Kasumi-1 (cell line): ENCODE data around the gene ENOX1.

Experiments
- DNase-seq, 2 experiments: peaks; one replicate each; lab custom pipeline; 2025; lab: John Stamatoyannopoulos, UW

Gene ENOX1

GRCh38 chr13:43246382-43246781 lies 540.4 kb downstream of the ENOX1 start:
- peak; percentile 9 to 12 for DNase-seq

DNA sequence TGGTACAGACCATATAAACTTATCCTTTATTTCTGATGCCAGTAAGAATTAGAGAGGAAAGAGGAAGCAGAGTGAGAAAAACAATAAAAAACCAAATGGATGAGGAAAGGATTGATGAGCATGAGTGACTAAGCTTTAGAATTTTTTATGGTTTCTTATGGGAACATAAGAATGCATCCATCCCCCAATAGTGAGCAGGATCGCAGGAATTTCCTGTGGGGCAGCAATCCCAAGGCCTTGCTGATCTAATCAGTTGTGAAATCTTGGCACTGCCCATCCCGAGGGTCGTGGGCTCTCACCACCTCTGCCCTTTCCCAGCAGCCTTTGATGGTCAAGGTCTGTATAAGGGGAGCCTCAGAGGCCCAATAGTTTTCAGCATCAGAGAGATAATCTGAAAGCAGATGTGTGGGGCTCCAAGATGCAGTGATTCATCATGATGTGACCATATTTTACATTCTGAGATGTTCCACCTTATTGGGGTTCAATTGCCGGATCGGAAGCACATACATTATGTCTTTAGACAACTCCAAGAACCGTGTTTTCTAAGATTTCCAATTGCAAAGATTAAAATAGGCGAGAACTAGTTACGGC lies 541.3 kb downstream of the ENOX1 start:
- no peak for DNase-seq

DNA sequence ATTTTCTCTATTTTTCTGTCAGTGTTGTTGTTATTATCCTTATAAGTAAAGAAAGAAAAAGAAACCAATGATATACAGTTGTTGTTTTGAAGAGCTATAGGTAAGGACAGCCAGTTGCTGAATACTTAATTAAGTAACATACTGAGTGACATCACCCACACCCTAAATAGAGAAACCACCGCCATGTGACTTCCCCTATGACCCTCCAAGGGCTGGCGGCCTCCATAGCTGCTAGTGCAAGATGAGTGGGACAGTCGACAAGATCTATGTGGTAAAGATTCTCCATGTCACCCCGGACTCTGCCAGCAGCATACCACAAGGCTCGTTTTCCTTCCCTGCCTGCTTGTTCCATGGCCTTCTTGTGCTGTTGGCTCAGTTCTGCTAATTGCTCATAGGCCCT lies 542.3 kb downstream of the ENOX1 start:
- DNase-seq: no peak

DNA sequence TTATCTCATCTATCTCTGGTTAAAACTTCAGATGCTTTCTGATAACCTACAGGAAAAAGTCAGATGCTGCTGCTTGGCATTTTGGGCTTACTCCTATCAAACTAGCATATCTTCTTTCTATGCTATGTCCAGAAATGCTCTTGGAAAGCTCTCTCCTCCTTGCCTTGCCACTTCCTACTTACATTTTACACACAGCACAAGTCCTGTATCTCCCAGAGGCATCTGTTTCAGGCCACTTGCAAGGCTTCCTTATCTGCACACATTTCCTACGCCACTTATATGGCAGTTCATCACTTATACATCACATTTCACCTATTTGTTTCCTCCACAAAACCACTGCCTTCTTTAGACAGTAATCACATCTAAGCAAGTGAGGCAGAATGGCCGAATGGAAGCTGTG lies 543.1 kb downstream of the ENOX1 start:
- peak; percentile 12 to 26 for DNase-seq

- DNase-seq: no peak
Measured at GRCh38 chr13:43242040-43242439, 544.7 kb downstream of the ENOX1 start.

DNA sequence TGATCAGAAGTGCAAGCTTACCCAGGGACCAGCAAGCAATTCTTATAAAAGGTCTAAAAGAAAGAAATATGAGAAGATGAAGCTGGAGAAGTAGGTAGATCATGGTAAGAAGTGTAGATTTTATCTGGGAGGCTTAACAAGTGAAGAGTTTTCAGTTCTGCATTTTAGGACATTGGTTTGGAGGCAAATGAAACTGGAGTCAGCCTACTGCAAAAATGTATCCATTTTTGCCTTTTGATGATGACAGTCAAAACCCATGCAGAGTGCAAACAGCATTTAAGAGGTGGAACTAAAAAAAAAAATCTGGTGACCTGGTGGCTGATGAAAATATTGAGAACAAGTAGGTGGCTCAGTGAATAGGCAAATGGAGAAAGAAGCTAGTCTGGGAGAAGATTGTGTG lies 546.5 kb downstream of the ENOX1 start:
- no peak for DNase-seq

DNA sequence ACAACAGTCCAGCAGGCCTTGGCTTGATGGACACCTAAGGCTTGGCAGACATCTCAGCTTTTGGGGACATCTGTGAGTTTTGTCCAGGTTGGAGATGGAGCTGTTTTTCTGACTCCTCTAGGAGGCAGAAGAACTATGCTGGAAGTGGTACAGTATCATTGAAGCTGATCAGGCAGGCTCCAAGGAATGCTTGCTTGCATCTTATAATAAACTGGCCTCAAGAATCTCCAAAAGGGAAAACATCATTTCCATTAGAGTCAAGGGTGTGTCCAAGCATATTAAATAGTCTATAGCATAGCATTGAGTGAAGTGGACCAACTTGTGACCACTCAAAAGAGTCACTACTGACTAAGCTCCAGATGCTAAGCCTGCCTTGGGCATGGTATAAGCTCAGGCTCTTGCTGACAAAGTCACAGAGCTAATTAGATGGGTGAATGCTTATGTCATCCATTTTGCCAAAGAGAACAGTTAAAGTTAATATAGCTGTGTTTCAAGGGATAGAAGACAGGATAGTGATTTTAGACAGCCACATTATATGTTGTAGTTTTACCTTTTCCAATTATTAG lies 547.4 kb downstream of the ENOX1 start:
- no peak for DNase-seq

GRCh38 chr13:43238341-43239083 lies 548.3 kb downstream of the ENOX1 start:
- DNase-seq: no peak

DNA sequence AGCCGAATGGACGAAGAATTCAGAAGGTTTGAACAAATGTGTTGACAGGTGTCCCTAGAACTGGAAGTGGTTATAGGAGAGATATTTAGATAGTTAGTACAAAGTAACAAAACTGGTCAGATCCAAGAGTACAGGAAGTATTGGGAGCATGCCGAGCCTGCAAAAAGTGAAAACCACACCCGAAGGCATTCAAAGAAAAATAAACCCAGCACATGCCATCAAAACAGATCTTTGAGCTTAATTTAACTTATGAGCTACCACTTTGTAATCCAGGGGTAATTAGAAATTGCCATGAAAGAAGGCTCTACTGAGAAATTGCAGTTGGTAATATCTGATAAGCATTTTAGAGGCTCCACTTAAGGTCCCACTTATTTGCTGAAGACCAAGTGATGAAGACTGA lies 549.2 kb downstream of the ENOX1 start:
- DNase-seq: no peak

DNA sequence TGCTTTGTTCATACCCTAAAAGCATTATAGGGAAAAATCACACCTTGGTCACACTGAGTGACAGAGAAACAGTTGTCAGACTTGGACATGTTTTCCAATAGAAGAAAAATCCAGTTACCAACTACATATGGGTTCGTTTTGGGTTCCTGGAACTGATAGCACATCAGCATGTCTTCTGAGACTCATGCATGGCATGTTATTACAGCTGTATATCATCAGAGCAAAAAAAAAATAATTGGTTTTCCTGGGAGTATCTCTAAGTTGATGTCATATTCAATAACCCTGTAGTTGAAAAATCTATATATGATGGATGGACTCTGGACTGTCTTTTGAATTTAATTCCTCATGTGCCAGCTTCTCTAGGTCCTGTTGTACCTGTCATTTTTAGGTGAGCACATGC lies 551.7 kb downstream of the ENOX1 start:
- no peak for DNase-seq

DNA sequence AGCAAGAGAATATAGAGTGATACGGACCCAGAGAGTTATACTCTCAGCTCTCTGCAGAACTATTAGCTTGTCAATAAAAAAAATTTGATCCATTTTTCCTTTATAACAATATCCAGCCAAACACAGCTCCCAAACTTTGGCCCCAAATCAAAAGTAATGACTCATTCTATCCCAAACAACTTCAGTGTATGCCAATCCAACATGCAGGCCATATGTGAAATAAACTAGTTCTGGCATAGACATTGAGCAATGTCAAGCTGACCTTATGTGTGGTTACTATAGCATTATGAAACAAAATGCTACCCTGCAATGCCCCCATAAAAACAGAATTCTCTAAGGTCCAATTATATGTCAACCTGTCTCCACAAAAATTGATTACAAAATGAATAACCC lies 553.9 kb downstream of the ENOX1 start:
- no peak for DNase-seq

DNA sequence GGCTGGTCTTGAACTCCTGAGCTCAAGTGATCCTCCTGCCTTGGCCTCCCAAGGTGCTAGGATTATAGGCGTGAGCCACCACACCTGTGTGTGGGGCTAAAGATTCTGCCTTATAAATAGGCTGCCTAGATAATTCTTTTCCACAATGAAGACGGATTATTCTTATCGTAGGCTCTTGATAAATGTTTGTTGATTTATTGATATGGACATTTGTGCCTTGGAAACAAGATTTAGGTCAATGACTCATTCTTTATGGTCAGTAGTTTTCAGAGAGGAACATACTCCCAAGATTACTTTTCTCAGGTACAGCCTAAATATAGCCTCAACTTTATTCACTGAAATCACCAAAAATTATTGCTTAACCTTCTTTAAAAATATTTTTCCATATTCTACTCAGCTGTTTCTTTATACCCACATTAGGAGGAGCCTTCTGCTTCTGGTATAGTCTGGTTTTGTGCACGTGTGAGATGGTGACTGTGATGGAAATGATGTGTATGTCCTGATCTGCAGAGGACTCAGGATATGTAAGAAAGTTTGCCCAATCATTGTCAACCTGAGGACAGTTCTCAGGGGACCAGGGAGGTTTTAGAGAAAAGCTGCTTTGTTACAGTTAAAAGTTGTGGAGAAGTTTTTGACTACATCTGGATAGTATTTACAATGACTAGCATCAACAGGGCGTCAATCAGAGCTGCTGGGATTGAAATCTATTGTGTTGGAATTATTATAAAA lies 554.5 kb downstream of the ENOX1 start:
- no peak for DNase-seq

DNA sequence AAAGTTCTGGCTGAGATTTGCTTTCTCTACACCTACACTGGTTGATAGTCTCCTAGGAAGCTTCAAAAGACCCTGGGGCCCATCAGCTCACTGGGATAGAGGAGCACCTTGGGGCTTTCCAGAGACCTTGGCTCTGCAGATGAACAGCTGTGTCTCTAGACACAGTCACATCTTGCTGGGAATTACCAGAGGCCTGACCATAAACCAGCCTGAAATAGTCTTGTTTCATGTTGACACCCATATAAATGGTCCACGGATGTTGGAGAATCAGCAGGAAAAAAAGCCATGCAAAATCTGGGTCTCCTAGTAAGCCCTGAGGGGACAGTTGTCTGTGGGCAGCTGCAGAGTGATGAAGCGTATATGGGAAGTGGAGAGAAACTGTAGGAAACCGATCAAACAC lies 555.8 kb downstream of the ENOX1 start:
- no peak for DNase-seq

- no peak for DNase-seq
Measured at GRCh38 chr13:43229506-43229905, 557.3 kb downstream of the ENOX1 start.

- no peak for DNase-seq
Measured at GRCh38 chr13:43227721-43228120, 559.1 kb downstream of the ENOX1 start.

GRCh38 chr13:43223216-43223615 lies 563.6 kb downstream of the ENOX1 start:
- DNase-seq: no peak

- DNase-seq: no peak
Measured at GRCh38 chr13:43222086-43222485, 564.7 kb downstream of the ENOX1 start.

DNA sequence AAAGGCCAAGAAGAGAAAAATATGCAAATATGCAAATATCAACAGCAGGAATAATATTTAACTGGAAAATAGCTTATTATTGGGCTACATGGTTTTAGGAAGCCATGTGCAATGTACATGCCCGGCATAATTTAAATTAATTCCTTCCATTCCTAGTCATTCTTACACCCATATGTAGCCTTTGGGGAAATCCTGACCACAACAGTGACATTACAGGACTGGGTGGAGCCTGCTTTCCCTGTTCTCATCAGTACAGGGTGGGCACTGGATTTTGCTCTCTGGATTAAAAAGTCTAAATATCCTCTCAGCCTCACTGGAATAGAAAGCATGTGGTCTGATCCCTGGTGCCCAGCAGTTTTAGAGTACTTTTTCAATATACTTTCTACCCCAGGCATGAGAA lies 565.2 kb downstream of the ENOX1 start:
- DNase-seq: no peak

DNA sequence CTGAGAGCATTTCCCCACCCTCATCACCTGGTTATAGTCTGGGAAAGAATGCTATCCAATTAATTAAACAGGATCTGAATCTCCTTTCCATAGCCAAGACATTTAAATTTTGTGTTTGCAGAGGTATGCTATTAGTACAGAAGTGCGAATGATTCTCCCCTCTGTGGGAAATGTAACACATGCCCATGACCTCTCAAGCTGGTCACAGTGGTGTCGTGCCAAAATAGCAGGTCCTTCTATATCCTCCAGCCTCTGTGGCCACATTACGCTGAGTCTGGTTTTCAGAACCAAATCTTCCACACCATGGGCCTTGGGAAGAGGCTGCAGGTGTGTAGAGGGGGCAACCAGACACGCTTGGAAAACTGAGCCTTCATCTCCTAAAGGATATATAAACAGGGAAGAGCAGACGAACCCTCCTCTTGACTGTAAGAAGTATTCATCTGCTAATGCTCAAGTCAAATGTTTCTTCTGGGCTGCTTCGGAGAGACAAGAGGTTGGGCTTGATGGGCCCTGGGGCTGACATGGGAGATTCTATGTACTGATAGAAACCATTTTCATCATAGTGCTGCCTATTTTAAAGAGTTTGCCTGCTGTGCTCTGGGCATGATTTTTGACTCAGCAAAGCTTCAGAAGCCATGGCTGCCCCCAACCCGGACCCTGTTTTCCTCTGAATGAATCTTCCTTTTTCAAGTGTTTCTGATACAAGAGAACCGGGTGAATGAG lies 565.7 kb downstream of the ENOX1 start:
- no peak for DNase-seq

- DNase-seq: no peak
Measured at GRCh38 chr13:43214124-43214523, 572.6 kb downstream of the ENOX1 start.

- DNase-seq: no peak
Measured at GRCh38 chr13:43206838-43207237, 579.9 kb downstream of the ENOX1 start.

- DNase-seq: no peak
Measured at GRCh38 chr13:43205416-43205815, 581.4 kb downstream of the ENOX1 start.
